ENCODE data around the gene ARHGAP19. TPM values are rescaled to one million over a fixed set of nuclear protein-coding genes. Genes with fewer than 3 reads are reported as not detected.
"Not testable (repeated sequence)": the region's sequence is repeated elsewhere in the genome, so short reads cannot be mapped to it uniquely, and the experiment has no call there.

ARHGAP19 gene
- total RNA-seq, 5 donors from 2014 or later (not counting 1 experiment from before 2014, with no cell fraction given), result 11.0 to 18.9 (median 15.0) TPM

DNA sequence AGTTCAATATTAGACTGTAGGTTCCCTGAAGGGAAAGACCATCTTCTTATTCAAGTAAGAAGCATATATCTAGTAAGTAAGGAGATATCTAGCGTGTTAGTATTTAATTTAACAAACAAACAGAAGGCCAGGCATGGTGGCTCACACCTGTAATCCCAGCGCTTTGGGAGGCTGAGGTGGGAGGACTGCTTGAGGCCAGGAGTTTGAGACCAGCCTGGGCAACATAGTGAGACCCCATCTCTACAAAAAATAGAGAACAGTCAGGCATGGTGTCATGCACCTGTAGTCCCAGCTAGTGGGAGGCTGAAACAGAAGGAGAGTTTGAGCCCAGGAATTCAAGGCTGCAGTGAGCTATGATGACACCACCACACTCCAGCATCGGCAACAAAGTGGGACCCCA is 27.3 kb downstream of the ARHGAP19 start:
- H3K9me3 Mint-ChIP-seq; H3K27ac ChIP-seq (ENCODE audit: low read length); POLR2A ChIA-PET; H3K27ac Mint-ChIP-seq; ATAC-seq (replicated peaks in 1 of 4); H3K4me3 Mint-ChIP-seq; H3K9me3 ChIP-seq; DNase-seq; H3K27me3 ChIP-seq (replicated peaks in 1 of 2; ENCODE audit: control insufficient read depth in 2 of 2, extremely low read depth in 1 of 2, insufficient read depth in 2 of 2, low read length in 1 of 2); H3K4me3 ChIP-seq (ENCODE audit: control insufficient read depth in 1 of 2, extremely low read depth in 1 of 2, low read length in 1 of 2); H3K4me1 ChIP-seq (ENCODE audit: control insufficient read depth in 1 of 2, extremely low read depth in 1 of 2, insufficient read depth in 2 of 2, low read length in 2 of 2); H3K27me3 Mint-ChIP-seq: not testable (repeated sequence)
- peaks cover 6 to 30% of the 10 kb centered on the region in 2 donors for H3K36me3 ChIP-seq (ENCODE audit: control insufficient read depth in 2 of 2, extremely low read depth in 1 of 2, insufficient read depth in 1 of 2, low read length in 1 of 2)
- peaks cover 3 to 17% (median 11%) of the 10 kb centered on the region in 3 donors for H3K4me1 Mint-ChIP-seq
- H3K36me3 Mint-ChIP-seq, result peaks cover 35% of the 10 kb centered on the region
- WGBS (ENCODE audit: insufficient coverage), result 100% methylated on average over 2 of the region's 3 CpGs
- CTCF ChIA-PET, result interaction anchor here in 1 of 2 donors (1.7 kb wide), 1 partner anchor 14 kb away, joined by 3 read pairs; no protein-coding TSS in a partner anchor

DNA sequence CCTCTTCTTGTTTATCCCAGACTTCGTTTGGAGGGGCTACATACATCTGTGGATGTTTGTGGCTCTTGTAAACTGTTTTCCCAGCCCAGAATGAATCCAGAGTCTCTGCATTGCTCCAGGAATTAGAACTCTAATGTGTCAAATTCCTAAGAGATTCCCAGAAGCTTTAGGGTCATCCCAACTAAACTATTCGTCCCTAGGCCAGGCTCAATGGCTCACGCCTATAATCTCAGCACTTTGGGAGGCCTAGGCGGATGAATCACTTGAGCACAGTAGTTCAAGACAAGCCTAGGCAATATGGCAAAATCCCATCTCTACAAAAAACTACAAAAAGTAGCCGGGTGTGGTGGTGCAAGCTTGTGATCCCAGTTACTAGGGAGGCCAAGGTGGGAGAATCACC is 28.5 kb downstream of the ARHGAP19 start:
- DNase-seq (no peak), ATAC-seq (replicated peaks in 1 of 4) (no peak)
- no peaks in the 10 kb centered on the region for H3K27me3 ChIP-seq (replicated peaks in 1 of 2; ENCODE audit: control insufficient read depth in 2 of 2, extremely low read depth in 1 of 2, insufficient read depth in 2 of 2, low read length in 1 of 2)
- Mint-ChIP-seq H3K9me3 (no peaks in the 10 kb centered on the region), H3K4me3 (no peak overlapping the region), H3K27ac (no peak overlapping the region), H3K27me3 (no peaks in the 10 kb centered on the region), H3K36me3 (peaks cover 41% of the 10 kb centered on the region), H3K4me1 (peaks cover 1 to 16% (median 8%) of the 10 kb centered on the region in 3 donors)
- peaks cover 6 to 33% of the 10 kb centered on the region in 2 donors for H3K36me3 ChIP-seq (ENCODE audit: control insufficient read depth in 2 of 2, extremely low read depth in 1 of 2, insufficient read depth in 1 of 2, low read length in 1 of 2)
- H3K4me3 ChIP-seq (ENCODE audit: control insufficient read depth in 1 of 2, extremely low read depth in 1 of 2, low read length in 1 of 2), result no peak overlapping the region
- H3K27ac ChIP-seq (ENCODE audit: low read length), result no peak overlapping the region
- ChIA-PET POLR2A (no interaction called here), CTCF (no interaction called here)
- H3K4me1 ChIP-seq (ENCODE audit: control insufficient read depth in 1 of 2, extremely low read depth in 1 of 2, insufficient read depth in 2 of 2, low read length in 2 of 2), result no peaks in the 10 kb centered on the region
- H3K9me3 ChIP-seq, result no peaks in the 10 kb centered on the region
- WGBS (ENCODE audit: insufficient coverage), result 100% methylated on average over 3 of the region's 5 CpGs

DNA sequence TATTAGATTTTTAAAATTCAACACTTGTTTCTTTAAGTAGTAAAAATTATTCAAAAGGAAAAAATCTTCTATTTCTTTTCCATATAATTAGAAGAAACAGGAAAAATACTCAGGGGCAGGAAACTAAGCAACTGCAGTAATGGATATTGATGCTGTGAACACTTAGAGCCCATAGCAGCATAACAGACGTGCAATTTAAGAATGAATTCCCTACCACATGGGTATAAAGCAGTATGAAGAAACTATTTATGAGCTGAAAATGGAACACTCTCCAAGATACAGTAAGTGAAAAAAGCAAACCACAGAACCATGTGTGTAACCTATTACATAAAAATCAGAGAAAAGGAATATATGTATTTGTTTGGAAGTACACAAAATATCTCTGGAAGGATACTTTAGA is 30.8 kb downstream of the ARHGAP19 start:
- DNase-seq (no peak), ATAC-seq (replicated peaks in 1 of 4) (no peak)
- Histone ChIP-seq H3K27ac (ENCODE audit: low read length) (no peak overlapping the region), H3K4me1 (ENCODE audit: control insufficient read depth in 1 of 2, extremely low read depth in 1 of 2, insufficient read depth in 2 of 2, low read length in 2 of 2) (no peaks in the 10 kb centered on the region), H3K36me3 (ENCODE audit: control insufficient read depth in 2 of 2, extremely low read depth in 1 of 2, insufficient read depth in 1 of 2, low read length in 1 of 2) (peaks cover 6 to 37% of the 10 kb centered on the region in 2 donors), H3K9me3 (no peaks in the 10 kb centered on the region), H3K27me3 (replicated peaks in 1 of 2; ENCODE audit: control insufficient read depth in 2 of 2, extremely low read depth in 1 of 2, insufficient read depth in 2 of 2, low read length in 1 of 2) (no peaks in the 10 kb centered on the region), H3K4me3 (ENCODE audit: control insufficient read depth in 1 of 2, extremely low read depth in 1 of 2, low read length in 1 of 2) (no peak overlapping the region)
- Mint-ChIP-seq H3K27ac (no peak overlapping the region), H3K4me1 (peaks cover 0 to 5% (median 2%) of the 10 kb centered on the region in 3 donors), H3K9me3 (no peaks in the 10 kb centered on the region), H3K4me3 (no peak overlapping the region), H3K27me3 (no peaks in the 10 kb centered on the region), H3K36me3 (peaks cover 39% of the 10 kb centered on the region)
- CTCF ChIA-PET, result no interaction called here
- POLR2A ChIA-PET, result interaction anchor here in 1 of 2 donors (0.6 kb wide), 1 partner anchor 23 kb away, joined by 5 read pairs; no protein-coding TSS in a partner anchor
- WGBS (ENCODE audit: insufficient coverage), result no CpG with 5 or more reads among the region's 1 CpG

DNA sequence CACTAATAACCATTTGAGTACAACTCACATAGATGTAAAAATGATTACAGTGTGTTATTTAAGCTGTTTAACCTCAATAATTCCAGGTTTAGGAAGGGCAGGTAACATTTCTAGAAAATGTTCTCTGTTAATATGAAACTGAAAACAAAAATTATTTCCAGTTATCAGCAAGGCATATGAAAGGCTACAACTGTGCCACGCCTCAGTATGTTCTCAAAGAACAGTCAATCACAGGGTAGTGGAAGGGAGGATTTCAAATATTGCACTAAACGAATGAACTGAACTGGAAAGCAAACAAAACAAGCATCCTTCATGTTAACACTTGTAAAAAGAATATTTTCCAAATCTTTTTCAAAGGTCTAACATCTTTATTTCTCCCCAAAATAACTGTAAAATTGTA is 31.3 kb downstream of the ARHGAP19 start:
- H3K9me3 ChIP-seq, result no peaks in the 10 kb centered on the region
- CTCF ChIA-PET, result no interaction called here
- H3K4me3 ChIP-seq (ENCODE audit: control insufficient read depth in 1 of 2, extremely low read depth in 1 of 2, low read length in 1 of 2), result no peak overlapping the region
- H3K36me3 ChIP-seq (ENCODE audit: control insufficient read depth in 2 of 2, extremely low read depth in 1 of 2, insufficient read depth in 1 of 2, low read length in 1 of 2), result peaks cover 6 to 40% of the 10 kb centered on the region in 2 donors
- POLR2A ChIA-PET, result interaction anchor here in 1 of 2 donors (0.6 kb wide), 1 partner anchor 23 kb away, joined by 5 read pairs; no protein-coding TSS in a partner anchor
- no peak overlapping the region for H3K27ac ChIP-seq (ENCODE audit: low read length)
- Mint-ChIP-seq H3K27ac (no peak overlapping the region), H3K4me3 (no peak overlapping the region), H3K36me3 (peaks cover 39% of the 10 kb centered on the region), H3K4me1 (peaks cover 0 to 2% (median under 1%) of the 10 kb centered on the region in 3 donors), H3K27me3 (no peaks in the 10 kb centered on the region), H3K9me3 (no peaks in the 10 kb centered on the region)
- WGBS (ENCODE audit: insufficient coverage), result no CpG with 5 or more reads among the region's 2 CpGs
- DNase-seq (no peak), ATAC-seq (replicated peaks in 1 of 4) (no peak)
- H3K27me3 ChIP-seq (replicated peaks in 1 of 2; ENCODE audit: control insufficient read depth in 2 of 2, extremely low read depth in 1 of 2, insufficient read depth in 2 of 2, low read length in 1 of 2), result no peaks in the 10 kb centered on the region
- no peaks in the 10 kb centered on the region for H3K4me1 ChIP-seq (ENCODE audit: control insufficient read depth in 1 of 2, extremely low read depth in 1 of 2, insufficient read depth in 2 of 2, low read length in 2 of 2)

DNA sequence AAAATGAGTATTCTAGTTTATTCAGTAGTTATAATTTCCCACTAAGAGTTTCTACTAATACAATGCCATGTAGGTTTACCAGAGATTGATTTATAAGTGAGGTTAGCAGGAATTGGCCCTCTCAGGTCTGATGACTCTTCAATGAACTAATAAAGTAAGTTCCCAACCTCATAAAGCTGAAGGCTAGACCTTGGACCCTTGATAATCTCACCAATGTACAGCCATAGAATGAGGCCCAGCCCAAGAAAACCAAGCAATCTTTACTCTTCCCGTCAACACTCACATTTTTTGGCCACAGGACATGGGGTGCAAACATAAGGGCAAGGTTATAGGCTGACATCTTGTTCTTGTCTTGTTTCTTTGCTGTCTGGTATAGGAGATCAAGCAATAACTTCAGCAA is 33.3 kb downstream of the ARHGAP19 start:
- Histone ChIP-seq H3K36me3 (ENCODE audit: control insufficient read depth in 2 of 2, extremely low read depth in 1 of 2, insufficient read depth in 1 of 2, low read length in 1 of 2) (peaks cover 9 to 34% of the 10 kb centered on the region in 2 donors), H3K9me3 (no peaks in the 10 kb centered on the region), H3K4me3 (ENCODE audit: control insufficient read depth in 1 of 2, extremely low read depth in 1 of 2, low read length in 1 of 2) (no peak overlapping the region), H3K27me3 (replicated peaks in 1 of 2; ENCODE audit: control insufficient read depth in 2 of 2, extremely low read depth in 1 of 2, insufficient read depth in 2 of 2, low read length in 1 of 2) (no peaks in the 10 kb centered on the region), H3K4me1 (ENCODE audit: control insufficient read depth in 1 of 2, extremely low read depth in 1 of 2, insufficient read depth in 2 of 2, low read length in 2 of 2) (no peaks in the 10 kb centered on the region), H3K27ac (ENCODE audit: low read length) (no peak overlapping the region)
- H3K9me3 Mint-ChIP-seq, result no peaks in the 10 kb centered on the region
- no peak overlapping the region for H3K4me3 Mint-ChIP-seq
- CTCF ChIA-PET, result interaction anchor here in 1 of 2 donors (0.7 to 1.2 kb wide), 2 partner anchors 24 kb away, joined by 3 read pairs; no protein-coding TSS in a partner anchor
- no peaks in the 10 kb centered on the region for H3K4me1 Mint-ChIP-seq
- POLR2A ChIA-PET, result no interaction called here
- H3K27ac Mint-ChIP-seq, result no peak overlapping the region
- DNase-seq, result no peak
- H3K27me3 Mint-ChIP-seq, result no peaks in the 10 kb centered on the region
- ATAC-seq (replicated peaks in 1 of 4), result no peak
- peaks cover 50% of the 10 kb centered on the region for H3K36me3 Mint-ChIP-seq
- no CpG with 5 or more reads among the region's 1 CpG for WGBS (ENCODE audit: insufficient coverage)

DNA sequence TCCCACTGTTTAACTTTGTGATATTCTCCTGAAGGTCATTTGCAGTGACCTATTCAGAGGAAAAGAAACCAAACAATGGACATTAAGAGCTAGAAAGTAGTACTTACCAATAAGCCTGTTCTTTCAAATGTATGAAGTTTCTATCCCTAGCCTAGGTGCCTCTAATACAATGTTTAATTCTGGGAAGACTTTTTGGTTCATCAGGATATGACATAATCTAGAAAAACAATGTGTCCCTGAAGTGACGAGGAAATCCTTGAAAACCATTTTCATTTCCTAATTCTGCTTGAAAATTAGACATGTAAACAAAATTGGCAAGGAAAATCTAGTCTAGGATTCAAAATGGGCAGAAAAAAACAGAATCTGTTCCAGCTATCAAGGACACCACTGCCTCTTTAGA is 36.1 kb downstream of the ARHGAP19 start:
- H3K36me3 Mint-ChIP-seq, result peaks cover 53% of the 10 kb centered on the region
- no CpG with 5 or more reads among the region's 1 CpG for WGBS (ENCODE audit: insufficient coverage)
- H3K4me3 Mint-ChIP-seq, result no peak overlapping the region
- H3K27ac Mint-ChIP-seq, result no peak overlapping the region
- no peak for ATAC-seq (replicated peaks in 1 of 4)
- H3K36me3 ChIP-seq (ENCODE audit: control insufficient read depth in 2 of 2, extremely low read depth in 1 of 2, insufficient read depth in 1 of 2, low read length in 1 of 2), result peaks cover 3 to 25% of the 10 kb centered on the region in 2 donors
- CTCF ChIA-PET, result interaction anchor here in 1 of 2 donors (0.6 kb wide), 1 partner anchor 1607 kb away, joined by 3 read pairs; no protein-coding TSS in a partner anchor
- H3K9me3 ChIP-seq, result no peaks in the 10 kb centered on the region
- H3K4me3 ChIP-seq (ENCODE audit: control insufficient read depth in 1 of 2, extremely low read depth in 1 of 2, low read length in 1 of 2), result no peak overlapping the region
- H3K9me3 Mint-ChIP-seq, result no peaks in the 10 kb centered on the region
- H3K4me1 Mint-ChIP-seq, result no peaks in the 10 kb centered on the region
- H3K27me3 ChIP-seq (replicated peaks in 1 of 2; ENCODE audit: control insufficient read depth in 2 of 2, extremely low read depth in 1 of 2, insufficient read depth in 2 of 2, low read length in 1 of 2), result no peaks in the 10 kb centered on the region
- H3K27ac ChIP-seq (ENCODE audit: low read length), result no peak overlapping the region
- POLR2A ChIA-PET, result no interaction called here
- H3K27me3 Mint-ChIP-seq, result no peaks in the 10 kb centered on the region
- no peaks in the 10 kb centered on the region for H3K4me1 ChIP-seq (ENCODE audit: control insufficient read depth in 1 of 2, extremely low read depth in 1 of 2, insufficient read depth in 2 of 2, low read length in 2 of 2)
- no peak for DNase-seq
